Stromal cell of bone marrow (primary cell): ENCODE measurements around the gene MAGIX.
A peak's percentile ranks its signal among the peaks of the same experiment; 100 is the strongest.

ENCODE experiments used
- DNase-seq: peaks from one replicate; pipeline ENCODE4 v3.0.0-alpha.2; 2012; ENCODE audit warnings: low read depth

Gene MAGIX

GRCh38 chrX:49184294-49185281 is 22.0 kb downstream of the MAGIX start:
- peak; percentile 73 for DNase-seq

- no peak for DNase-seq
These were observed 23.8 kb downstream of the MAGIX start, which contains the start of gene PRICKLE3 for GRCh38 chrX:49186125-49187027. Gene PRICKLE3 (minus strand): TSS chrX:49186373. CDS start chrX:49186297, 76 bp downstream.

GRCh38 chrX:49187028-49187394 is 24.5 kb downstream of the MAGIX start:
- DNase-seq: no peak

- DNase-seq: no peak
These were observed 25.0 kb downstream of the MAGIX start for GRCh38 chrX:49187526-49187925.

- DNase-seq: no peak
These were observed 26.0 kb downstream of the MAGIX start for GRCh38 chrX:49188468-49189076.

- DNase-seq: no peak
These were observed 27.0 kb downstream of the MAGIX start for GRCh38 chrX:49189606-49190005.

GRCh38 chrX:49190821-49191573 is 28.4 kb downstream of the MAGIX start:
- DNase-seq: peak; percentile 97

- DNase-seq: no peak
These were observed 29.0 kb downstream of the MAGIX start for GRCh38 chrX:49191574-49192011.

GRCh38 chrX:49192722-49193328 is 30.3 kb downstream of the MAGIX start:
- DNase-seq: no peak

GRCh38 chrX:49193542-49193964 is 31.0 kb downstream of the MAGIX start:
- DNase-seq: no peak

- no peak for DNase-seq
These were observed 35.1 kb downstream of the MAGIX start for GRCh38 chrX:49197543-49198087.

- DNase-seq: no peak
These were observed 36.2 kb downstream of the MAGIX start for GRCh38 chrX:49198540-49199314.

GRCh38 chrX:49199315-49199595 is 36.7 kb downstream of the MAGIX start:
- DNase-seq: no peak

- peak; percentile 53 for DNase-seq
These were observed 37.6 kb downstream of the MAGIX start, which contains the start of gene SYP for GRCh38 chrX:49199906-49200771. Gene SYP (minus strand): TSS chrX:49200193. CDS start chrX:49200186, 7 bp downstream.

- DNase-seq: no peak
These were observed 39.5 kb downstream of the MAGIX start for GRCh38 chrX:49202022-49202421.

- DNase-seq: no peak
These were observed 41.0 kb downstream of the MAGIX start for GRCh38 chrX:49203536-49203935.

- no peak for DNase-seq
These were observed 41.5 kb downstream of the MAGIX start for GRCh38 chrX:49204017-49204416.

- no peak for DNase-seq
These were observed 42.2 kb downstream of the MAGIX start for GRCh38 chrX:49204709-49205108.

- DNase-seq: no peak
These were observed 42.9 kb downstream of the MAGIX start for GRCh38 chrX:49205443-49205842.
